ENCODE measurements around the gene PSMG3.

The PSMG3 gene

DNA sequence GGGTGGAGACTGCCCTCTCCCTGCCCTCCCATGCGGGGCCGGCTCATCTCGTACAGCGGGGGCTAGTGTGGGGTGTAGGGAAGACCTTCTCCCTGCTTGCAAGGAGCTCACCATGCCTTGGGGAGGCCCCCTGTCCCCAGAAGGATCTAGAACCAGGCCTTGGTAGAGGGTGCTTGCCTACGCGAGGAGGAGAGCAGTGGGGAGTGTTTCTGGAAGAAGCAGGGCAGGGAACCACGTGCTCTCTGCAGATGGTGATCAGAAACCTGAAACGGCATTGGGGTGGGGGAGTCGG, 36.6 kb downstream of the PSMG3 start:
- no peak overlapping the region for H3K4me3 ChIP-seq
- H3K36me3 ChIP-seq (ENCODE audit: insufficient read depth, low read length), result no peaks in the 10 kb centered on the region
- no peak overlapping the region for H3K9ac ChIP-seq (ENCODE audit: insufficient read length)
- no peak for DNase-seq (ENCODE audit: low read depth, low spot score)
- TF ChIP-seq FOXP2 (optimal IDR thresholded peaks at IDR 0.05; ENCODE audit: control extremely low read depth, extremely low read length, insufficient read depth) (no peak), EZH2 (IDR thresholded peaks at IDR 0.05) (no peak), POLR2AphosphoS5 (IDR thresholded peaks at IDR 0.05; ENCODE audit: borderline replicate concordance, low read depth, low read length) (no peak)
- no peaks in the 10 kb centered on the region for H3K9me3 ChIP-seq (ENCODE audit: low read depth, low read length)
- H3K27ac ChIP-seq, result peak overlapping the region; percentile 40; the same call in 1 of the 2 replicates

DNA sequence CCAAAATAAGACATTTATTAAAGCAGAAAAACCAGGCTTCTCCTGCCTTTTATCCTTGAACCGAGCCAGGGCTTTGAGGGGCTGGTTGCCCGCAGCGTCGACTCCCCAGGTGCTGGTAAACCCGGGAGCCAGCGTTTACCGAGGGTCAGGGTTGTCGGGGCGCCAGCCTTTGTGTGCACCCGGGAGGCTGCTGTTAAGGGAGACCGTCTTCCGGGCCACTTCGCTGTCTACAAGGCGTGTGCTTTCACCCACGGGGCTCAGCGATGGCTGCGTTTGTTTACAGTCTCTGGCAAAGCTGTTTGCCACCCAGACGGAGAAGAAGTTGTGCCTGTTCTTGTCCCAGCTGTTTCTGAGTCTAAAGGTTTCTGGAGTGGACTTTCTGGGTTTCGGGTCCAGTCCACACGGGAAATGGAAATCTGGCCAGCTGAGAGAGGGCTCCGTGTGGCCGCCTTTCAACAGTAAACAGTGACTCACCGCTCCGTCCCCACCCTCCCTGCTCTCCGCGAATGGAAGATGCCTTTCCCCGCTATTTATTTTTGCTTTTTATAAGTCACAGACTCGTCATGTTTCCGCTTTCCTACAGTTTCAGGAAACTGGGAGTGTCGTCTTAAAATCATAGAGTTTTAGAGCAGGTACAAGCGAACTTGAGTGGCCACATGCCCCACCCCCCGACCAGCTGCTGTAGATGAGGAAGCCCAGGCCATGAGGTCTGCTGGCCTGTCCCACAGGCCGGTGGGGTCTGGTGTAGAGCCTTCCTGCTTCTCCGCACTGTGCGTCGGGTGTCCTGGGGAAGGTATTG, 37.2 kb downstream of the PSMG3 start:
- Histone ChIP-seq H3K4me3 (peak overlapping the region; percentile 79), H3K27ac (peak overlapping the region; percentile 40), H3K36me3 (ENCODE audit: insufficient read depth, low read length) (no peaks in the 10 kb centered on the region), H3K9ac (ENCODE audit: insufficient read length) (peak overlapping the region; percentile 60), H3K9me3 (ENCODE audit: low read depth, low read length) (no peaks in the 10 kb centered on the region)
- DNase-seq (ENCODE audit: low read depth, low spot score), result no peak
- TF ChIP-seq EZH2 (IDR thresholded peaks at IDR 0.05) (no peak), POLR2AphosphoS5 (IDR thresholded peaks at IDR 0.05; ENCODE audit: borderline replicate concordance, low read depth, low read length) (no peak), FOXP2 (optimal IDR thresholded peaks at IDR 0.05; ENCODE audit: control extremely low read depth, extremely low read length, insufficient read depth) (no peak)

DNA sequence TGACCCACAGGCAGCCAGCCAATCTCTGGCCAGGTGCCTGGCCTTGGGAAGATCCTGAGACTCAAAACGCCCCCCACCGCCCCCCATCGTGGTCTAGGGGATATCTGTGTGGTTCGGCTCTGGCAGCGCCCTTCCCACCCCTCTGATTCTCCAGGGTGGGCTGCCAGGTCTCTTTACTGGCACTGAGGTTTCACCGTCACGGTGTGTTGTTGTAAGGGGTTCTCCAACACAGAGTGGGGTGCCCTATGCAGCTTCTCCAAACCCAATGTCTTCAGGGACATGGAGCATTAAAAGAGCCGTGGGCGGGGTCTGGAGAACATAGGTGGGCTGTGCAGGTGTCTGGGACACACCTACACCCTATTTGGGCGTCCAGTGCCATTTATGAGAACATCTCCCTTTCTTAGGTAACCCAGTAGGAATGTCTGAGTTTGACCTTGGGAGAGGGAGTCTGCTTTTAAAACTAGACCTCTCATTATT, 37.8 kb downstream of the PSMG3 start:
- Histone ChIP-seq H3K27ac (peak overlapping the region; percentile 23; the same call in 1 of the 2 replicates), H3K36me3 (ENCODE audit: insufficient read depth, low read length) (no peaks in the 10 kb centered on the region), H3K4me3 (peak overlapping the region; percentile 79), H3K9me3 (ENCODE audit: low read depth, low read length) (no peaks in the 10 kb centered on the region), H3K9ac (ENCODE audit: insufficient read length) (peak overlapping the region; percentile 60)
- no peak for DNase-seq (ENCODE audit: low read depth, low spot score)
- no peak for TF ChIP-seq EZH2 (IDR thresholded peaks at IDR 0.05)
- TF ChIP-seq FOXP2 (optimal IDR thresholded peaks at IDR 0.05; ENCODE audit: control extremely low read depth, extremely low read length, insufficient read depth), result no peak
- TF ChIP-seq POLR2AphosphoS5 (IDR thresholded peaks at IDR 0.05; ENCODE audit: borderline replicate concordance, low read depth, low read length), result no peak

DNA sequence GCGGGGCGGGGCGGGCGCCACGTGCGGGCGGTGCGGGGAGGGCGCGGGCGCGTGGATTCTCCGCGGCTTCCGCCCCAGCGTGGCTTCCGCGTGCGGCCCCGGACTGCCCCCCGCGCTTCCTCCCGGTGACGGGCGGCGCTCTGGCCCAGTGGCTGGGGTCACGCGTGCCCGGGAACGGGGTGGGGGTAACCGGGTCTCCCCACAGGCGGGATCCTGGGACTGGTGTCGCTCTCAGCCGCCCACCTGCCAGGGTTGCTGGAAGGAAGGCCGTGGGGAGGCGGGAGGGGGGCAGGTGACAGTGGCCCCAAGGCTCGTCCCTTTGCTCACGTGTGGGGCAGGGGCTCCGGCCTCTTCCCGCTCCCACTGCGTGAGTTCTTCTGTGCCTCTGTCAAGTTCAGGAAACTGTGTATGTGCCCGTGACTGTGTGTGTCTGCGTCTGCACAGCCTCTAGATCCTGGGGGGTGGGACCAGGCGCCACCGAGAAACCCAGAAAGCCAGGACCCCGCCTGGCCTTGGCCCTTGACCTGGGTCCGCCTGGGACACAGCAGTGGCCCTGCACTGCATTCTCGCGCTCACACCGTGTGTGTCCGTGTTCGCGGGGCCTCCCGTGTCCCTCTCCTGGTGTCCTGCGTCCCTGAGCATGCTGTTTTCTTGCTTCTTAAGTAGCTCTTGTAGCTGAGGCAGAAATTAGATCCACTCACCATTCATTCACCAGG, 38.4 kb downstream of the PSMG3 start:
- no peaks in the 10 kb centered on the region for H3K36me3 ChIP-seq (ENCODE audit: insufficient read depth, low read length)
- H3K4me3 ChIP-seq, result peak overlapping the region; percentile 79
- no peak overlapping the region for H3K27ac ChIP-seq
- peak overlapping the region; percentile 60 for H3K9ac ChIP-seq (ENCODE audit: insufficient read length)
- DNase-seq (ENCODE audit: low read depth, low spot score), result no peak
- no peak for TF ChIP-seq FOXP2 (optimal IDR thresholded peaks at IDR 0.05; ENCODE audit: control extremely low read depth, extremely low read length, insufficient read depth)
- no peak for TF ChIP-seq EZH2 (IDR thresholded peaks at IDR 0.05)
- TF ChIP-seq POLR2AphosphoS5 (IDR thresholded peaks at IDR 0.05; ENCODE audit: borderline replicate concordance, low read depth, low read length), result no peak
- H3K9me3 ChIP-seq (ENCODE audit: low read depth, low read length), result no peaks in the 10 kb centered on the region

DNA sequence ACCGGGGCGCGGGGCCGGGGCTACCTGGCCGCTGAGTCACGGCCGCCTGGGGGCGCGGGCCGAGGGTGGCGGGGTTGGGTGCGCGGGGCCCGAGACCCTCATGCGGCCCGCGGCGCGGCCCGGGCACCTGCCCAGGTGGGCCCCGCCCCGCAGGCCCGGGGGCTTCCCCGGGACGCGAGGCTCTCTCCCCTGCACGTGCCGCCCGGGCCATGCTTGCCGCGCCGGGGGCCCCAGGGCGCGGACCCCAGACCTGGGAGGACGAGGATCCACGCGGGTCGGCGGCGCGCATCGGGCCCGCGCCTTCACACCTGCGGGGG, 38.9 kb downstream of the PSMG3 start:
- peak overlapping the region; percentile 60 for H3K9ac ChIP-seq (ENCODE audit: insufficient read length)
- H3K4me3 ChIP-seq, result peak overlapping the region; percentile 79
- TF ChIP-seq EZH2 (IDR thresholded peaks at IDR 0.05), result no peak
- no peak for TF ChIP-seq POLR2AphosphoS5 (IDR thresholded peaks at IDR 0.05; ENCODE audit: borderline replicate concordance, low read depth, low read length)
- TF ChIP-seq FOXP2 (optimal IDR thresholded peaks at IDR 0.05; ENCODE audit: control extremely low read depth, extremely low read length, insufficient read depth), result no peak
- H3K27ac ChIP-seq, result no peak overlapping the region
- H3K36me3 ChIP-seq (ENCODE audit: insufficient read depth, low read length), result no peaks in the 10 kb centered on the region
- H3K9me3 ChIP-seq (ENCODE audit: low read depth, low read length), result no peaks in the 10 kb centered on the region
- no peak for DNase-seq (ENCODE audit: low read depth, low spot score)

DNA sequence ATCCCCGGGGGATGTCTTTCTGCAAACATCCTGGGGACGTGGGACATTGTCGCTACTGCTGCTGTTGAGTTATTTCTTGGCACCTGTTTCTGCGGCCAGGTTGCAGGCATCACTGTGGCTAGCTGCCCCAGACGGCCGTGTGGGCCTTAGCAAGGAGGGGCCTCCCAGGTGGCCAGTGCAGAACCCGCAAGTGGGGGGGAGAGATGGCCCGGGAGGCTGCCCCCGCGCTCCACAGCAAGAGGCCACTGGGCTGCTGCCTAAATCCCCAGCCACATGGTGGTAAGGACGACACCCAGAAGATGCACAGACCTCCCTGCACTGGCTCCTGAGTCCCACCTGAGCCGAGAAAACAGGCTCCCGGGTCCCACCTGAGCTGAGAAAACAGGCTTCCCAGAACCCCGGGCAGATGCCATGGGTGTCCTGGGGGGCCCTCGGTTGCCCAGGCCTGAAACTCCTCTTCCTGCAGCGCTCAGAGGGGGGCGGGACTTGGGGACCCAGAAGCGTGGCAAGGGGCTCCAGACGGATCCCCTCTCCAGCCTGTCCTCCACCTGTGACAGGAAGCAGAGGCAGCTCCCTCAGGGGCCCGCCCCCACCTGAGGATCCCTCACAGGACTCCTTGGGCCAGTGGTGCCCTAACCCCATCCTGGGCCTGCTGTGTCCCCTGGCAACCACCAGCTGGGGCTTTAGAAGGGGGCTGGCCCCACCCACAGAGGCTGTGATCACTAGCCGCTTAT, 40.3 kb downstream of the PSMG3 start:
- H3K9ac ChIP-seq (ENCODE audit: insufficient read length), result no peak overlapping the region
- H3K27ac ChIP-seq, result no peak overlapping the region
- no peak overlapping the region for H3K4me3 ChIP-seq
- H3K9me3 ChIP-seq (ENCODE audit: low read depth, low read length), result no peaks in the 10 kb centered on the region
- no peaks in the 10 kb centered on the region for H3K36me3 ChIP-seq (ENCODE audit: insufficient read depth, low read length)
- DNase-seq (ENCODE audit: low read depth, low spot score), result no peak
- no peak for TF ChIP-seq EZH2 (IDR thresholded peaks at IDR 0.05)

DNA sequence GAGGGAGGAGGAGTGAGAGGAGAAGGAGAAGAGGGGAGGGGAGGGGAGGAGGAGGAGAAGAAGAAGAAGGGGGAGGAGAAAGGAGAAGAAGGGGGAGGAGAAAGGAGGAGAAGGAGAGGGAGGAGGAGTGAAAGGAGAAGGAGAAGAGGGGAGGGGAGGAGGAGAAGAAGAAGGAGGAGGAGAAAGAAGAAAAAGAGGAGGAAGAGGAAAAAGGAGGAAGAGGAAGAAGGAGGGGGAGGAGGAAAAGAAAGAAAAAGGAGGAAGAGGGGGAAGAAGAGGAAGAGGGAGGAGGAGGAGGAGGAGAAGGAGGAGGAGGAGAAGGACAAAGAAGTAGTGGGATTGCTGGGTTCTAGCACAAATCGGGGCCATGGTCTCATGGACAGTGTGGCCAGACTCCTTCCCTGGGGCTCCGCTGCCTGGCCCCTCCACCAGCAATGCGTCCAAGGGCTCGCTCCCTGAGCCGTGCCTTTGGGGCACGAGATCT, 43.5 kb downstream of the PSMG3 start:
- peak overlapping the region; percentile 85 for H3K27ac ChIP-seq
- no peaks in the 10 kb centered on the region for H3K36me3 ChIP-seq (ENCODE audit: insufficient read depth, low read length)
- no peak for TF ChIP-seq POLR2AphosphoS5 (IDR thresholded peaks at IDR 0.05; ENCODE audit: borderline replicate concordance, low read depth, low read length)
- peak; percentile 58 for DNase-seq (ENCODE audit: low read depth, low spot score)
- no peaks in the 10 kb centered on the region for H3K9me3 ChIP-seq (ENCODE audit: low read depth, low read length)
- H3K9ac ChIP-seq (ENCODE audit: insufficient read length), result peak overlapping the region; percentile 41
- peak overlapping the region; percentile 45 for H3K4me3 ChIP-seq

DNA sequence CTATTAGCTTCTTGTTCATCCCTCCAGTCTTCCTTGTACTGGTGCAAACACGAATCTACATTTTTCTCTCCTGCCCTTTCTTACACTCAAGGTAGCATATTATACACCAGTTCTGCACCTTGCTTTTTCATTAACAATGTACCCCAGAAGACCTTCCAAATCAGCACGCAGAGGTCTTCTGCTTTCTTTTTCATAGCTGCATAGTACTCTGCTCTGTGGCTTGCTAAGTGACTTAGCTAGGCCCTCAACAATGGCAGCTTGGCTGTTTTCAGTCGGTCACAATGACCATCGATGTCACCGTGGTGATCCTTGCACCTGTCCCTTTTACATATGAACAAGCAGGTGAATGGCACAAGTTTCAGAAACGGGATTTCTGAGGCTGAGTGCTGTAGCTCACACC, 44.4 kb downstream of the PSMG3 start:
- no peak for DNase-seq (ENCODE audit: low read depth, low spot score)
- Histone ChIP-seq H3K36me3 (ENCODE audit: insufficient read depth, low read length) (no peaks in the 10 kb centered on the region), H3K4me3 (no peak overlapping the region), H3K27ac (no peak overlapping the region), H3K9me3 (ENCODE audit: low read depth, low read length) (no peaks in the 10 kb centered on the region), H3K9ac (ENCODE audit: insufficient read length) (no peak overlapping the region)
- TF ChIP-seq FOXP2 (optimal IDR thresholded peaks at IDR 0.05; ENCODE audit: control extremely low read depth, extremely low read length, insufficient read depth) (no peak), POLR2AphosphoS5 (IDR thresholded peaks at IDR 0.05; ENCODE audit: borderline replicate concordance, low read depth, low read length) (no peak), EZH2 (IDR thresholded peaks at IDR 0.05) (no peak)

Data from SK-N-MC (cell line).